Osteoblast (primary cell): ENCODE results near the gene INCENP. TPM values are rescaled to one million over a fixed set of nuclear protein-coding genes. Genes with fewer than 3 reads are reported as not detected.

Source experiments
- DNase-seq: peaks from one replicate; pipeline ENCODE4 v3.0.0; 2011; ENCODE audit warnings: low spot score, mixed read lengths; ENCODE audit not compliant: insufficient read length; ENCODE audit errors: missing footprints
- H2AFZ ChIP-seq: 2 replicates; pipeline ENCODE4 v1.6.0; 2011; ENCODE audit warnings: mild to moderate bottlenecking, low read length
- H3K27ac ChIP-seq: 2 replicates; pipeline ENCODE4 v1.5.1; 2011; ENCODE audit warnings: mild to moderate bottlenecking, low read depth, low read length, moderate library complexity
- H3K27me3 ChIP-seq: 2 replicates; pipeline ENCODE4 v1.6.0; 2012; ENCODE audit warnings: mild to moderate bottlenecking, control low read depth, inconsistent platforms, low read length, moderate library complexity; ENCODE audit not compliant: insufficient read depth
- H3K36me3 ChIP-seq: 2 replicates; pipeline ENCODE4 v1.5.1; 2011; ENCODE audit warnings: mild to moderate bottlenecking, low read length, control low read depth, moderate library complexity; ENCODE audit not compliant: insufficient read depth
- H3K4me1 ChIP-seq: 2 replicates; pipeline ENCODE4 v1.5.1; 2011; ENCODE audit warnings: mild to moderate bottlenecking, low read length, control low read depth, moderate library complexity; ENCODE audit not compliant: insufficient read depth
- H3K4me2 ChIP-seq: 2 replicates; pipeline ENCODE4 v1.6.0; 2011; ENCODE audit warnings: mild to moderate bottlenecking, low read length; ENCODE audit not compliant: insufficient read depth
- H3K4me3 ChIP-seq: fragments of 200-600 bp; sonication (generic); 3 replicates; pipeline ENCODE4 v1.5.1; 2012; ENCODE audit warnings: mild to moderate bottlenecking, low read length, inconsistent platforms; ENCODE audit not compliant: insufficient read depth
- H3K79me2 ChIP-seq: 2 replicates; pipeline ENCODE4 v1.6.0; 2012; ENCODE audit warnings: mild to moderate bottlenecking, low read length, control low read depth, inconsistent platforms; ENCODE audit not compliant: insufficient read depth
- H3K9me3 ChIP-seq: 2 replicates; pipeline ENCODE4 v1.5.1; 2011; ENCODE audit warnings: low read depth, low read length, control low read depth
- H4K20me1 ChIP-seq: 2 replicates; pipeline ENCODE4 v1.6.0; 2012; ENCODE audit warnings: mild to moderate bottlenecking, low read length, control low read depth; ENCODE audit not compliant: insufficient read depth
- CTCF ChIP-seq: IDR thresholded peaks from 2 replicates; pipeline ENCODE4 v1.5.1; 2011; ENCODE audit warnings: mild to moderate bottlenecking, low read depth, low read length, moderate library complexity; ENCODE audit errors: extremely low read depth
- total RNA-seq: library from RNA; depleted of rRNA; stranded (reverse); fragments of >200 nt; gene quantifications from 2 replicates; pipeline ENCODE4 v1.2.3, GENCODE V29; 2012

Gene INCENP
- total RNA-seq, 1 donor, result 8.7 TPM

DNA sequence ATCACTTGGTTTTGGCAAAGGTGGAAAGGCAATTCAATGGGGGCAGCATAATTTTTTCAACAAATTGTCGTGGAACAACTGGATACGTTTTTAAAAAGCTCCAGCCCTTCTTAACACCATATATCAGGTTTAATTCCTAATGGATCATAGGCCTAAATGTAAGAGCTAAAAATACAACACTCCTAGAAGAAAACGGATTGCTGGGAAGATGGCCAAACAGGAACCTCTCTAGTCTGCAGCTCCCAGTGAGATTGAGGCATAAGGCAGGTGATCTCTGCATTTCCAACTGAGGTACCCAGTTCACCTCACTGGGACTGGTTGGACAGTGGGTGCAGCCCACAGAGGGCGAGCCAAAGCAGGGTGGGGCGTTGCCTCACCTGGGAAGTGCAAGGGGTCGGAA lies 33.8 kb downstream of the INCENP start:
- no peak for TF ChIP-seq CTCF
- peaks cover 8% of the 10 kb centered on the region for H3K36me3 ChIP-seq
- H3K4me3 ChIP-seq, result no peak overlapping the region
- no peaks in the 10 kb centered on the region for H4K20me1 ChIP-seq
- H2AFZ ChIP-seq, result no peak overlapping the region
- H3K9me3 ChIP-seq, result no peaks in the 10 kb centered on the region
- H3K27me3 ChIP-seq, result no peaks in the 10 kb centered on the region
- H3K4me2 ChIP-seq, result no peak overlapping the region
- no peak for DNase-seq
- H3K79me2 ChIP-seq, result no peaks in the 10 kb centered on the region
- no peak overlapping the region for H3K27ac ChIP-seq
- no peaks in the 10 kb centered on the region for H3K4me1 ChIP-seq

- no peak overlapping the region for H3K27ac ChIP-seq
- no peak for DNase-seq
- H3K4me1 ChIP-seq, result no peaks in the 10 kb centered on the region
- H4K20me1 ChIP-seq, result no peaks in the 10 kb centered on the region
- H3K4me2 ChIP-seq, result no peak overlapping the region
- no peak for TF ChIP-seq CTCF
- H3K79me2 ChIP-seq, result no peaks in the 10 kb centered on the region
- H3K27me3 ChIP-seq, result peaks cover 24% of the 10 kb centered on the region
- H2AFZ ChIP-seq, result no peak overlapping the region
- H3K9me3 ChIP-seq, result no peaks in the 10 kb centered on the region
- no peaks in the 10 kb centered on the region for H3K36me3 ChIP-seq
- no peak overlapping the region for H3K4me3 ChIP-seq
Measured at GRCh38 chr11:62166371-62166770, 42.6 kb downstream of the INCENP start.

DNA sequence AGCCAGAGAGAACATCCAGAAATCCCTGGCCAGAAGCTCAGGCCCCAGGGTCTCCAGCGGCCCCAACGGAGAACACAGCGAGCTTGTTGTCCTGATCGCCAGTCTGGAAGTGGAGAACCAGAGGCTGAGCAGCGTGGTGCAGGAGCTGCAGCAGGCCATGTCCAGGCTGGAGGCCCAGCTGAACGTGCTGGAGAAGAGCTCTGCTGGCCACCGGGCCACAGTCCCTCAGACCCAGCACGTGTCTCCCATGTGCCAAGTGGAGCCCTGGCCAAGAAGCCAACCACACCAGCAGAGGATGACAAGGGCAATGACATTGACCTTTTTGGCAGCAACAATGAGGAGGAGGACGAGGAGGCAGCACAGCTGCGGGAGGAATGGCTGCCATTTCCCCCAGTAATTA lies 45.6 kb downstream of the INCENP start:
- DNase-seq, result no peak
- Histone ChIP-seq H3K27ac (no peak overlapping the region), H3K9me3 (no peaks in the 10 kb centered on the region), H3K27me3 (peaks cover 39% of the 10 kb centered on the region), H4K20me1 (no peaks in the 10 kb centered on the region), H3K36me3 (no peaks in the 10 kb centered on the region), H3K4me1 (no peaks in the 10 kb centered on the region), H3K4me3 (no peak overlapping the region), H2AFZ (no peak overlapping the region), H3K4me2 (no peak overlapping the region), H3K79me2 (no peaks in the 10 kb centered on the region)
- no peak for TF ChIP-seq CTCF

DNA sequence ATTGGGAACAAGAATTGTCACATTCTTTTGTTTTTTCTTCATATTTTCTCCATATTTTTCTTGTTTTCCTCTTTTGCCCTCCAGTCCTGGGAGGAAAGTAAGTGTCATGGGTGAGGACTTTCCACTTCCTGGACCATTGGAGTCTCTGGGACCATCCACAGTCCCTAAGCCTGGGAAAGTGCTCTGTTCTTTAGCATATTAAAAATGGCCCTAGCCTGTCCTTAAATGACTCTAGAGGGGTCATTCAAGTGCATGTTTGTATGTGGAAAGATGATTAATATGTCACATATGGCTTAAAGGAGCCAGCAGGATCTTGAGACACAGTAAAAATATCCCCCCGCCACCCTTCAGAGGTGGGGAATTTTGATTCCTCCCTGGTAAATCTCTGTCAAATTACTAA lies 46.1 kb downstream of the INCENP start:
- no peak for TF ChIP-seq CTCF
- no peaks in the 10 kb centered on the region for H3K36me3 ChIP-seq
- DNase-seq, result no peak

More for the DNA sequence above, 46.1 kb downstream of the INCENP start:
- Histone ChIP-seq H3K27ac (no peak overlapping the region), H3K9me3 (no peaks in the 10 kb centered on the region), H3K4me1 (no peaks in the 10 kb centered on the region), H3K79me2 (no peaks in the 10 kb centered on the region), H4K20me1 (no peaks in the 10 kb centered on the region), H2AFZ (no peak overlapping the region), H3K4me2 (no peak overlapping the region), H3K4me3 (no peak overlapping the region), H3K27me3 (peaks cover 39% of the 10 kb centered on the region)
